Panc1 (cell line): ENCODE measurements around the gene GPHN.

Experiments used
- POLR2AphosphoS5 ChIP-seq: IDR thresholded peaks from 2 replicates; pipeline ENCODE4 v1.6.1; 2012; ENCODE audit warnings: mild to moderate bottlenecking, low read depth, low read length, moderate library complexity
- TF ChIP-seq, protein P1 (sequence below): fragments of 450-650 bp; IDR thresholded peaks from 2 replicates; pipeline ENCODE4 v1.5.1; 2017; ENCODE audit warnings: mild to moderate bottlenecking

DNA sequence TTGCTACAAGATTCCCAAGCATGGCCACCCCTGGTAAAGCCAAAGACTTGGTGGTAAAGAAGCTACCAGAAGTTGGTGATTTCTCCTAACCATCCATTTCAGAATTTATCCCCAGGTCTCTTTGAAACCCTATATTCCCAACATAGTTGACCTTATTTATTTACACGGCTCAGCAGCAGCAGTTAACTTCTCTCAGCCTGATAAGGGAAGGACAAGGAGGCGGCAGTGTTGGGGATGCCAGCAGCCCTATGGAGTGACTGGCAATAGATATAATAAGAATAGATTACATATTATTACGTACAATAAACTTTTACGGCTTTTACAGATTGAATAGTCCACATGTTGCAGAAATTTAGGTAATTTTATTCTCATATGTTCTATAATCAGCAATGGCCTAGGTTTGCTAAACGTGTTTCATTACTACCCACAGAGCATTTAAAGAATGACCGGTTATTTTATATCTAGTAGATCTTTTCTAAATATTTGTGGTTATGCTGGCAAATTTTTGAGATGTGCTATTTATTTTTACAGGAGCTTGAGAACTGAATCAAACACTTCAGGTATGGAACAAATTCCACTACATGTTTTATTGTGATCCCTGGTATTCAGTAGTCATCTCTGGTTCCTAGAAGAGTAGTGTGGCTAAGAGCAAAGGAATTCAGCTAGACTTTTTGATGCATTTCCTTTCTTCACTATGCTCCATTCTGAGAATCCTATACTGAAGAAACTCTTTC is 713.5 kb downstream of the GPHN start:
- peak; percentile 69 for TF ChIP-seq POLR2AphosphoS5
- TF ChIP-seq, protein P1, sequence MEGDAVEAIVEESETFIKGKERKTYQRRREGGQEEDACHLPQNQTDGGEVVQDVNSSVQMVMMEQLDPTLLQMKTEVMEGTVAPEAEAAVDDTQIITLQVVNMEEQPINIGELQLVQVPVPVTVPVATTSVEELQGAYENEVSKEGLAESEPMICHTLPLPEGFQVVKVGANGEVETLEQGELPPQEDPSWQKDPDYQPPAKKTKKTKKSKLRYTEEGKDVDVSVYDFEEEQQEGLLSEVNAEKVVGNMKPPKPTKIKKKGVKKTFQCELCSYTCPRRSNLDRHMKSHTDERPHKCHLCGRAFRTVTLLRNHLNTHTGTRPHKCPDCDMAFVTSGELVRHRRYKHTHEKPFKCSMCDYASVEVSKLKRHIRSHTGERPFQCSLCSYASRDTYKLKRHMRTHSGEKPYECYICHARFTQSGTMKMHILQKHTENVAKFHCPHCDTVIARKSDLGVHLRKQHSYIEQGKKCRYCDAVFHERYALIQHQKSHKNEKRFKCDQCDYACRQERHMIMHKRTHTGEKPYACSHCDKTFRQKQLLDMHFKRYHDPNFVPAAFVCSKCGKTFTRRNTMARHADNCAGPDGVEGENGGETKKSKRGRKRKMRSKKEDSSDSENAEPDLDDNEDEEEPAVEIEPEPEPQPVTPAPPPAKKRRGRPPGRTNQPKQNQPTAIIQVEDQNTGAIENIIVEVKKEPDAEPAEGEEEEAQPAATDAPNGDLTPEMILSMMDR, result no peak
